ENCODE measurements around the gene PRSS23. TPM values are rescaled to one million over a fixed set of nuclear protein-coding genes. Genes with fewer than 3 reads are reported as not detected.

The PRSS23 gene
- polyA plus RNA-seq, 5 donors, result 53.6 to 91.1 (median 74.0) TPM

- DNase-seq, result no peak
Measured at GRCh38 chr11:86787656-86788055, 12.7 kb upstream of the PRSS23 start.

GRCh38 chr11:86790195-86790725, 10.1 kb upstream of the PRSS23 start:
- DNase-seq, result no peak

- no peak for DNase-seq
Measured at GRCh38 chr11:86790867-86791849, 9.2 kb upstream of the PRSS23 start.

- DNase-seq, result no peak
Measured at GRCh38 chr11:86792150-86792549, 8.2 kb upstream of the PRSS23 start.

- no peak for DNase-seq
Measured at GRCh38 chr11:86793307-86793706, 7.0 kb upstream of the PRSS23 start.

- no peak for DNase-seq
Measured at GRCh38 chr11:86795511-86795910, 4.8 kb upstream of the PRSS23 start.

- no peak for DNase-seq
Measured at GRCh38 chr11:86795949-86796348, 4.4 kb upstream of the PRSS23 start.

- no peak for DNase-seq
Measured at GRCh38 chr11:86797133-86797532, 3.2 kb upstream of the PRSS23 start.

GRCh38 chr11:86798988-86799387, 1.4 kb upstream of the PRSS23 start:
- DNase-seq, result no peak

GRCh38 chr11:86799680-86800075, 664 bp upstream of the PRSS23 start:
- DNase-seq, result peak in 1 of 2 donors; percentile 29

- no peak for DNase-seq
Measured at GRCh38 chr11:86800960-86801272, 574 bp downstream of the PRSS23 start.

- no peak for DNase-seq
Measured at GRCh38 chr11:86801364-86801763, 1.0 kb downstream of the PRSS23 start.

GRCh38 chr11:86802146-86802545, 1.8 kb downstream of the PRSS23 start:
- DNase-seq, result no peak

- DNase-seq, result no peak
Measured at GRCh38 chr11:86802601-86803051, 2.3 kb downstream of the PRSS23 start.

- no peak for DNase-seq
Measured at GRCh38 chr11:86803136-86804045, 3.0 kb downstream of the PRSS23 start.

GRCh38 chr11:86804951-86805350, 4.6 kb downstream of the PRSS23 start:
- DNase-seq, result no peak

GRCh38 chr11:86805873-86806310, 5.5 kb downstream of the PRSS23 start:
- no peak for DNase-seq

- no peak for DNase-seq
Measured at GRCh38 chr11:86806903-86807302, 6.6 kb downstream of the PRSS23 start.

- DNase-seq, result no peak
Measured at GRCh38 chr11:86807360-86807759, 7.0 kb downstream of the PRSS23 start.

GRCh38 chr11:86809561-86809960, 9.2 kb downstream of the PRSS23 start:
- DNase-seq, result no peak

GRCh38 chr11:86810288-86810687, 9.9 kb downstream of the PRSS23 start:
- no peak for DNase-seq

GRCh38 chr11:86811637-86812321, 11.4 kb downstream of the PRSS23 start:
- no peak for DNase-seq

Data from right lung (tissue), 5 donors.